KMS-11 (cell line): Measurements from ENCODE around the gene ATP9B.
A peak's percentile ranks its signal among the peaks of the same experiment; 100 is the strongest.

Experiments used
- H2AFZ ChIP-seq: fragments of 200-600 bp; sonication (generic); 2 replicates; pipeline ENCODE4 v1.6.1; 2016; ENCODE audit warnings: antibody characterized with exemption, mixed run types, low read depth
- H3K27ac ChIP-seq: fragments of 200-600 bp; sonication (generic); 2 replicates; pipeline ENCODE4 v1.6.1; 2016; ENCODE audit warnings: mild to moderate bottlenecking, mixed run types
- H3K27me3 ChIP-seq: fragments of 200-600 bp; sonication (generic); 2 replicates; pipeline ENCODE4 v1.6.1; 2017; ENCODE audit warnings: mild to moderate bottlenecking, low read depth, mixed run types, moderate library complexity; ENCODE audit not compliant: insufficient read depth
- H3K36me3 ChIP-seq: fragments of 200-600 bp; sonication (generic); 2 replicates; pipeline ENCODE4 v1.6.1; 2017; ENCODE audit warnings: mild to moderate bottlenecking, mixed run types; ENCODE audit not compliant: insufficient read depth
- H3K4me1 ChIP-seq: fragments of 200-600 bp; sonication (generic); 2 replicates; pipeline ENCODE4 v1.6.1; 2016; ENCODE audit warnings: mild to moderate bottlenecking, low read depth, mixed run types; ENCODE audit not compliant: poor library complexity, severe bottlenecking
- H3K4me2 ChIP-seq: fragments of 200-600 bp; sonication (generic); 2 replicates; pipeline ENCODE4 v1.7.0; 2016; ENCODE audit warnings: mild to moderate bottlenecking, mixed run types
- H3K4me3 ChIP-seq: fragments of 200-600 bp; sonication (generic); IDR thresholded peaks from 2 replicates; pipeline ENCODE4 v1.6.1; 2017; ENCODE audit warnings: low read depth, low read length, mixed read lengths; ENCODE audit not compliant: insufficient read depth
- H3K79me2 ChIP-seq: fragments of 200-600 bp; sonication (generic); 2 replicates; pipeline ENCODE4 v1.6.1; 2016; ENCODE audit warnings: low read depth, mixed run types; ENCODE audit not compliant: insufficient read depth
- H3K9ac ChIP-seq: fragments of 200-600 bp; sonication (generic); 2 replicates; pipeline ENCODE4 v1.6.1; 2016; ENCODE audit warnings: mild to moderate bottlenecking, mixed run types
- H4K20me1 ChIP-seq: fragments of 200-600 bp; sonication (generic); 2 replicates; pipeline ENCODE4 v1.6.1; 2016; ENCODE audit warnings: mild to moderate bottlenecking, mixed run types; ENCODE audit not compliant: insufficient read depth
- CTCF ChIP-seq: fragments of 200-600 bp; sonication (generic); conservative IDR thresholded peaks from 2 replicates; pipeline ENCODE4 v1.6.1; 2017; ENCODE audit warnings: low read depth, mild to moderate bottlenecking, antibody characterized with exemption, low read length, moderate library complexity, mixed read lengths

The ATP9B gene

GRCh38 chr18:79397830-79398761, 328.9 kb downstream of the ATP9B start:
- H3K4me2 ChIP-seq: no peak overlapping the region; the same call in 1 of the 2 replicates
- H3K27me3 ChIP-seq: peaks cover 14% of the 10 kb centered on the region; the same call in 1 of the 2 replicates
- H4K20me1 ChIP-seq: no peaks in the 10 kb centered on the region
- H3K79me2 ChIP-seq: no peaks in the 10 kb centered on the region
- TF ChIP-seq CTCF: no peak
- no peak overlapping the region for H3K27ac ChIP-seq
- no peaks in the 10 kb centered on the region for H3K36me3 ChIP-seq
- no peak overlapping the region for H2AFZ ChIP-seq
- H3K4me1 ChIP-seq: peaks cover 17% of the 10 kb centered on the region
- no peak overlapping the region for H3K9ac ChIP-seq
- H3K4me3 ChIP-seq: no peak overlapping the region

- H3K9ac ChIP-seq: peak overlapping the region; percentile 81
- H3K79me2 ChIP-seq: no peaks in the 10 kb centered on the region; the same call in 1 of the 2 replicates
- peaks cover 11% of the 10 kb centered on the region for H3K4me1 ChIP-seq
- TF ChIP-seq CTCF: no peak
- no peaks in the 10 kb centered on the region for H3K36me3 ChIP-seq
- H3K4me2 ChIP-seq: peak overlapping the region; percentile 92
- H4K20me1 ChIP-seq: no peaks in the 10 kb centered on the region
- peak overlapping the region; percentile 32; the same call in 1 of the 2 replicates for H3K27ac ChIP-seq
- peak overlapping the region; percentile 90 for H2AFZ ChIP-seq
- peaks cover 14% of the 10 kb centered on the region; the same call in 1 of the 2 replicates for H3K27me3 ChIP-seq
- H3K4me3 ChIP-seq: peak overlapping the region; percentile 37
Observed at GRCh38 chr18:79399275-79400081, 330.3 kb downstream of the ATP9B start.

- H2AFZ ChIP-seq: peak overlapping the region; percentile 90
- H3K4me1 ChIP-seq: peaks cover 5% of the 10 kb centered on the region
- H4K20me1 ChIP-seq: no peaks in the 10 kb centered on the region
- H3K9ac ChIP-seq: peak overlapping the region; percentile 81
- peak overlapping the region; percentile 32 for H3K27ac ChIP-seq
- TF ChIP-seq CTCF: no peak
- H3K27me3 ChIP-seq: peaks cover 8% of the 10 kb centered on the region; the same call in 1 of the 2 replicates
- peak overlapping the region; percentile 37 for H3K4me3 ChIP-seq
- H3K36me3 ChIP-seq: no peaks in the 10 kb centered on the region
- H3K4me2 ChIP-seq: peak overlapping the region; percentile 92
- H3K79me2 ChIP-seq: no peaks in the 10 kb centered on the region; the same call in 1 of the 2 replicates
Observed at GRCh38 chr18:79400091-79400590, 330.9 kb downstream of the ATP9B start.
